Trophoblast cell (in vitro differentiated cells and primary cell): ENCODE data around the gene FCER2.
A peak's percentile ranks its signal among the peaks of the same experiment; 100 is the strongest.

Experiments
- DNase-seq, 2 donors: peaks; one replicate each; pipeline ENCODE4 v3.0.0-alpha.2; 2016
- H2AFZ ChIP-seq: 2 replicates; pipeline ENCODE4 v1.6.1; 2013; ENCODE audit warnings: low read length, moderate library complexity, mild to moderate bottlenecking; ENCODE audit not compliant: insufficient read depth, poor library complexity
- H2AK5ac ChIP-seq: 2 replicates; pipeline ENCODE4 v1.6.1; 2013; ENCODE audit warnings: mild to moderate bottlenecking, low read length
- H2BK120ac ChIP-seq: 2 replicates; pipeline ENCODE4 v1.6.1; 2013; ENCODE audit warnings: low read length, mild to moderate bottlenecking, moderate library complexity; ENCODE audit not compliant: insufficient read depth, poor library complexity
- H2BK12ac ChIP-seq: 2 replicates; pipeline ENCODE4 v1.6.1; 2013; ENCODE audit warnings: mild to moderate bottlenecking, low read length, moderate library complexity
- H2BK5ac ChIP-seq: 2 replicates; pipeline ENCODE4 v1.6.1; 2013; ENCODE audit warnings: low read length, low read depth, moderate library complexity, mild to moderate bottlenecking; ENCODE audit not compliant: poor library complexity
- H3K14ac ChIP-seq: 2 replicates; pipeline ENCODE4 v1.6.1; 2013; ENCODE audit warnings: mild to moderate bottlenecking, low read length
- H3K18ac ChIP-seq: 2 replicates; pipeline ENCODE4 v1.6.1; 2013; ENCODE audit warnings: mild to moderate bottlenecking, low read length
- H3K23ac ChIP-seq: 2 replicates; pipeline ENCODE4 v1.6.1; 2013; ENCODE audit warnings: low read length
- H3K27ac ChIP-seq: 2 replicates; pipeline ENCODE4 v1.5.1; 2013; ENCODE audit warnings: low read depth, mild to moderate bottlenecking, inconsistent platforms, low read length, moderate library complexity
- H3K27me3 ChIP-seq: 2 replicates; pipeline ENCODE4 v1.6.1; 2013; ENCODE audit warnings: inconsistent platforms, mild to moderate bottlenecking, low read length, moderate library complexity; ENCODE audit not compliant: insufficient read depth
- H3K36me3 ChIP-seq, 2 experiments: 1 replicate in 1 of 2; 2 replicates in 1 of 2; pipeline ENCODE4 v1.6.1; 2013; ENCODE audit warnings: low read length in 2 of 2, mild to moderate bottlenecking in 2 of 2, moderate library complexity in 1 of 2; ENCODE audit not compliant: insufficient read depth in 2 of 2, control insufficient read depth in 1 of 2
- H3K4ac ChIP-seq: 2 replicates; pipeline ENCODE4 v1.6.1; 2013; ENCODE audit warnings: low read depth, mild to moderate bottlenecking, low read length, moderate library complexity
- H3K4me1 ChIP-seq, 2 experiments: 1 replicate in 1 of 2; 2 replicates in 1 of 2; pipeline ENCODE4 v1.6.1; 2013; ENCODE audit warnings: low read length in 2 of 2, mild to moderate bottlenecking in 2 of 2, moderate library complexity in 1 of 2; ENCODE audit not compliant: insufficient read depth in 2 of 2, control insufficient read depth in 1 of 2
- H3K4me2 ChIP-seq: 2 replicates; pipeline ENCODE4 v1.6.1; 2013; ENCODE audit warnings: inconsistent platforms, mild to moderate bottlenecking, low read length, moderate library complexity
- H3K4me3 ChIP-seq: 2 replicates; pipeline ENCODE4 v1.5.1; 2013; ENCODE audit warnings: mild to moderate bottlenecking, low read depth, low read length, inconsistent platforms
- H3K79me1 ChIP-seq: one replicate; pipeline ENCODE4 v1.6.1; 2013; ENCODE audit warnings: low read length
- H3K79me2 ChIP-seq: 2 replicates; pipeline ENCODE4 v1.6.1; 2013; ENCODE audit warnings: low read length, mild to moderate bottlenecking; ENCODE audit not compliant: control insufficient read depth, insufficient read depth, poor library complexity
- H3K9ac ChIP-seq: 2 replicates; pipeline ENCODE4 v1.6.1; 2013; ENCODE audit warnings: mild to moderate bottlenecking, low read length
- H3K9me3 ChIP-seq: 2 replicates; pipeline ENCODE4 v1.6.1; 2013; ENCODE audit warnings: low read depth, mild to moderate bottlenecking, control low read depth, inconsistent platforms, low read length; ENCODE audit not compliant: insufficient read depth
- H4K12ac ChIP-seq: 2 replicates; pipeline ENCODE4 v1.6.1; 2013; ENCODE audit warnings: low read depth, mild to moderate bottlenecking, low read length, moderate library complexity
- H4K8ac ChIP-seq: 2 replicates; pipeline ENCODE4 v1.6.1; 2013; ENCODE audit warnings: low read depth, mild to moderate bottlenecking, low read length, moderate library complexity
- H4K91ac ChIP-seq: one replicate; pipeline ENCODE4 v1.6.1; 2013; ENCODE audit warnings: low read depth, mild to moderate bottlenecking, low read length, moderate library complexity
- WGBS: extraction: QIAGEN DNeasy Blood & Tissue Kit; methylation state at CpG from one replicate; pipeline ENCODE4 v1.1.7; 2013; ENCODE audit warnings: missing lambda C conversion rate; ENCODE audit not compliant: insufficient read length, insufficient coverage; ENCODE audit errors: extremely low coverage; 5-methylcytosine and 5-hydroxymethylcytosine counted together

The FCER2 gene

GRCh38 chr19:7661744-7662538 lies 40.0 kb downstream of the FCER2 start:
- Histone ChIP-seq H3K4ac (no peak overlapping the region), H4K91ac (no peak overlapping the region), H3K18ac (no peak overlapping the region), H2BK12ac (no peak overlapping the region), H3K9me3 (no peaks in the 10 kb centered on the region), H3K9ac (no peak overlapping the region), H3K79me2 (no peaks in the 10 kb centered on the region), H3K36me3 (no peaks in the 10 kb centered on the region), H3K79me1 (no peaks in the 10 kb centered on the region), H3K27me3 (no peaks in the 10 kb centered on the region), H2BK5ac (no peak overlapping the region), H4K12ac (no peak overlapping the region), H3K4me1 (no peaks in the 10 kb centered on the region), H3K27ac (no peak overlapping the region), H4K8ac (no peak overlapping the region), H3K14ac (no peak overlapping the region), H3K4me3 (no peak overlapping the region), H3K4me2 (no peak overlapping the region), H2BK120ac (no peak overlapping the region), H2AK5ac (no peak overlapping the region), H3K23ac (no peak overlapping the region), H2AFZ (no peak overlapping the region)
- no peak for DNase-seq
- no CpG with 5 or more reads among the region's 8 CpGs for WGBS

DNA sequence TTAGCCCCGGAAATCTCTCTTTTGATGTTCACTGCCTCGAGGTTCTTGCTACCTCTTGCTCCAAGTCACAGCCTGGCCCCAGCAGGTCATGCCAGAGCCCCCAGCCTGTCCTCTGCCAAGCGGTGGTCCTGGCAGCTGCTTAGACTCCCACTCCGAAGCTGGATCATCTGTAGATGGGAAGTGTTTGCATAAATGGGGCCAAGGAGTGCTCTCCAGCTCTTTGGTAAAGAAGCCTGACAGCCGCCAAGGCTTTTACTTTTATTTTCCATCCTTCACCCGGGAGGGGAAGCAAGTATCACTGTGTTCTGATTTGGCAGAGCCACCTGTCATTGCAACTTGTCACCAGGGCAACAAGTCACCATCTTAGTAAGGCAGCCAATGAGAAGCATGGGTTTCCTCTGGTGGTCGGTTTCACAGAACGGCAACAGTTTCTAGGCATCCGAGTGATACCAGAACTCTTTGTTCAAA lies 43.7 kb downstream of the FCER2 start:
- Histone ChIP-seq H3K4me2 (no peak overlapping the region), H3K27ac (no peak overlapping the region), H3K4me1 (no peaks in the 10 kb centered on the region), H3K14ac (no peak overlapping the region), H3K4ac (no peak overlapping the region), H3K27me3 (no peaks in the 10 kb centered on the region), H3K79me1 (no peaks in the 10 kb centered on the region), H3K36me3 (no peaks in the 10 kb centered on the region), H3K79me2 (no peaks in the 10 kb centered on the region), H4K8ac (no peak overlapping the region), H3K9ac (no peak overlapping the region), H3K18ac (no peak overlapping the region), H3K23ac (no peak overlapping the region), H4K12ac (no peak overlapping the region), H2BK120ac (no peak overlapping the region), H2AK5ac (no peak overlapping the region), H2BK12ac (no peak overlapping the region), H3K4me3 (no peak overlapping the region), H3K9me3 (no peaks in the 10 kb centered on the region), H2AFZ (no peak overlapping the region), H4K91ac (no peak overlapping the region), H2BK5ac (no peak overlapping the region)
- no CpG with 5 or more reads among the region's 9 CpGs for WGBS
- DNase-seq: no peak

DNA sequence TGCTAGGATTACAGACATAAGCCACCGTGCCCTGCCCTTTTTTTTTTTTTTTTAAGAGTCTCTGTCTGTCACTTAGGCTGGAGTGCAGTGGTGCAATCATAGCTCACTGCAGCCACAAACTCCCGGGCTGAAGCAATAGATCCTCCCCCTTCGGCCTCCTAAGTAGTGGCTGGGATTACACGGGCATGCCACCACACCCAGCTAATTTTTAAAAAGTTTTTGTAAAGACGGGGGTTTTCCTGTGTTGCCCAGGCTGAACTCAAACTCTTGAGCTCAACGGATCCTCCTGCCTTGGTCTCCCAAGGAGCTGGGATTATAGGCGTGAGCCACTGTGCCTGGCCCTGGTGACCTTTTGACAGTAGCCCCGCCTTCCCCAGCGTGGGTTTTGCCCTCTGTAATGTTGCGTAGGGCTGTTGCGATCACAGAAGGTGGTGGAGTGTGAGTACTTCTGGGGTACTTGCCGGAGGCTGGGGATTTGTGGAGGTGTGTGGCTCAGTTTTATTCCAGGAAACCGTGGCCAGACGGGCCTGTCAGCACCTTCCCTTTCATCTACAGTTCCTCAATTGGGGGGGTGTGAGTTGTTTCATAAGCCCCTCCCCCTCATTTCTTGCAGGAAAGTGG lies 44.7 kb downstream of the FCER2 start:
- H2BK12ac ChIP-seq: no peak overlapping the region
- WGBS: no CpG with 5 or more reads among the region's 14 CpGs
- no peak overlapping the region for H4K91ac ChIP-seq
- H3K4me1 ChIP-seq: peaks cover 1 to 2% of the 10 kb centered on the region in 2 experiments
- no peaks in the 10 kb centered on the region for H3K79me2 ChIP-seq
- no peaks in the 10 kb centered on the region for H3K79me1 ChIP-seq
- no peaks in the 10 kb centered on the region for H3K36me3 ChIP-seq
- no peak overlapping the region for H3K27ac ChIP-seq
- no peaks in the 10 kb centered on the region for H3K27me3 ChIP-seq
- H3K23ac ChIP-seq: no peak overlapping the region
- H3K9me3 ChIP-seq: no peaks in the 10 kb centered on the region
- no peak overlapping the region for H2AK5ac ChIP-seq
- no peak overlapping the region for H3K18ac ChIP-seq
- H3K4me3 ChIP-seq: no peak overlapping the region
- no peak overlapping the region for H4K8ac ChIP-seq
- H4K12ac ChIP-seq: no peak overlapping the region
- DNase-seq: peak; percentile 35 to 49
- no peak overlapping the region for H3K9ac ChIP-seq
- no peak overlapping the region for H3K4ac ChIP-seq
- H2AFZ ChIP-seq: no peak overlapping the region
- no peak overlapping the region for H3K14ac ChIP-seq
- H3K4me2 ChIP-seq: no peak overlapping the region
- no peak overlapping the region for H2BK120ac ChIP-seq
- H2BK5ac ChIP-seq: no peak overlapping the region

- Histone ChIP-seq H2AK5ac (no peak overlapping the region), H3K36me3 (no peaks in the 10 kb centered on the region), H3K23ac (no peak overlapping the region), H4K91ac (no peak overlapping the region), H3K18ac (no peak overlapping the region), H3K4ac (no peak overlapping the region), H3K9me3 (no peaks in the 10 kb centered on the region), H3K4me1 (peaks cover 2 to 4% of the 10 kb centered on the region in 2 experiments), H3K79me1 (no peaks in the 10 kb centered on the region), H2BK12ac (no peak overlapping the region), H3K4me2 (no peak overlapping the region), H3K27ac (no peak overlapping the region), H4K12ac (no peak overlapping the region), H2BK5ac (no peak overlapping the region), H2BK120ac (no peak overlapping the region), H3K14ac (no peak overlapping the region), H3K27me3 (no peaks in the 10 kb centered on the region), H4K8ac (no peak overlapping the region), H3K79me2 (no peaks in the 10 kb centered on the region), H3K4me3 (no peak overlapping the region), H2AFZ (no peak overlapping the region), H3K9ac (no peak overlapping the region)
- DNase-seq: peak in 1 of 2 donors; percentile 25
- WGBS: no CpG with 5 or more reads among the region's 8 CpGs
These were observed 46.4 kb downstream of the FCER2 start for GRCh38 chr19:7655581-7655980.
